CD4-positive, alpha-beta T cell treated with Interleukin-6 for 4 hours (primary cell): ENCODE measurements around the gene DACH1.
"Not testable (repeated sequence)": the region's sequence is repeated elsewhere in the genome, so short reads cannot be mapped to it uniquely, and the experiment has no call there.

Source experiments
- DNase-seq: peaks from one replicate; pipeline ENCODE4 v3.0.0-alpha.2; 2020; ENCODE audit warnings: mixed read lengths

DACH1 gene

DNA sequence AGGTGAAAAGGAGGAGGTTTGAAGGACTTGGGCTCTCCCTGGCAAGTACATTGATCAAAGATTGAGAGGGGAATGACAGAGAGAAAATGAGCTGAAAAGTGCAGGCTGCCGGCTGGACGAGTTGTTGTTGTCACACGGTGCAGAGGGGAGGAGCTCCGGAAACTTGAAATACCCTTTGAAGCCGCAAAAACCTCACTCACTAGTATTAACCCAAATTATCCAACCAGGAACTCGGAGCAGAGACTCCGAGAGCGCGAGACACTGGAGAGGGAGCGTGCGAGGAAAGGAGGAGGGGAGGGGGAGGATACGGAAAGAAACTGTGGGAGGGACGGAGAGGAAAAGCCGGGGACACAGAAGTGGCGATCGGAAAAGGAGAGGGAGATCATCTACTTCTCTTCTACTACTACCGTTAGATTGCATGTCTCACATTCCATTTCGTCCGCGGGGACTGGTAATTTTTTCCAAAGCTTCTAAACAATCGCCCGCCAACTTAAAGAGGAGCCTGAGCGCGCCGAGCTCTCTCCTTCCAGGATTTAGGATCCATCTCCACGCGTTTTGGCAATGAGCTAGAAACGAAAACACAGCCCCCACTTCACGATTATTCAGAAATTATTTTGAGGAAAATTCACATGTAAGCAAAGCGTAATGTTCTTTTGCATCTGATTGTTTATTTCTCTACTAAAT is at the start of gene DACH1:
TSS of gene DACH1 (minus strand) at position 74 of the 684 bp plus-strand sequence.
- peak; percentile 22 for DNase-seq

DNA sequence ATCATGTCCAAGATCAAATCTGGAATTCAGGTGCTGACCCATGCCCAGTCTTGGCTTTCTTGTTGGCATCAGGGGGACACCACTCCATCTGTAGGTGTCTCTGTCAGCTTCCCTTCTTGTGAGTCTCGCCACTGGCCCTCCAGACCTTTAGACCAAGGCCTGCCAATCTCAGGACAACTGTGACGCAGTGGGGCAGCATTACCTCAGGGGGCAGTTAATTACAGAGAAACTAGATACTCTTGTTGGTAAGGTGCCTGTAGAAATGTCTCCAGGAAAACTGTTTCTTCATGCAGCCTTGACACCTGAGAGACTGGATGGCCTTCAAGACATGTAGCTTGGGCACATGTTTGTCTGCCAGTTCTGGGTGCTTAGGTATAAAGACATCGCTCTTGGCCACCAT is 46.7 kb upstream of the DACH1 start:
- no peak for DNase-seq

DNA sequence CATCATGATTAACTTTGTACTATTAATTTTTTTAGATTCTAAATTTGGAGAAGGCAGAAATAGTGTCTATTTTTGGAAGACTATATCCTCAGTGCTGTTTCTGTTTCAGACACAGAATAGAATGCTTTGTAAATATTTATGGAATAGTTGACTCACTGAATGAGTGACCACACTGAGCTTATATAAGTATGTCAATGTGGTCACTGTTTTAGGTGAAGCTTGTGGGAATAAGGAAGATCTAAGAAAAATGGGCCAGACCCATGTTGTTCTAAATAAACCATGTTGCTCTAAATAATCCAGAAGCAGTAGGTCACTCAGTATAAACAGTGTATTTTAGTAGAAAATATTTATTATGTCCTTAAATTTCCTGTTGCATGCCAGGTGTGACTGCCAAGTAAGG is 45.5 kb upstream of the DACH1 start:
- DNase-seq = no peak

DNA sequence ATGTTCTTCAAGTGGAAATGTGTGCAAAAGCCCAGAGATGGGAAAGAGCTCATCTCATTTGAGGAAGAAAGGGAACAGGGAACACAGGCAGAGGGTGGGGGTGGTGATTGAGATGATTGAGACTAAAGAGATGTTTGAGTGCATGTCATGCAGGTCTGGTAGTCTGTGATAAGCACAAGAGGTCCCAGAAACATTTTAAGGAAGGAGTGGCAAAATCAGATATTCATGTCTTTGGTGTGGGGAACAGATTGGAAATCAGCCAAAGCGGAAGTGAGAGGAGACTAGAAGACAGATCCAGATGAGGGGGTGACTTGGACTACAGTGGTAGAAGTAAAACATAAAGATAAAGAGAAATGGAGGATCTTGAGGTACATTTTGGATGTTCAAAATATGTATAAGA is 39.4 kb upstream of the DACH1 start:
- DNase-seq = no peak

DNA sequence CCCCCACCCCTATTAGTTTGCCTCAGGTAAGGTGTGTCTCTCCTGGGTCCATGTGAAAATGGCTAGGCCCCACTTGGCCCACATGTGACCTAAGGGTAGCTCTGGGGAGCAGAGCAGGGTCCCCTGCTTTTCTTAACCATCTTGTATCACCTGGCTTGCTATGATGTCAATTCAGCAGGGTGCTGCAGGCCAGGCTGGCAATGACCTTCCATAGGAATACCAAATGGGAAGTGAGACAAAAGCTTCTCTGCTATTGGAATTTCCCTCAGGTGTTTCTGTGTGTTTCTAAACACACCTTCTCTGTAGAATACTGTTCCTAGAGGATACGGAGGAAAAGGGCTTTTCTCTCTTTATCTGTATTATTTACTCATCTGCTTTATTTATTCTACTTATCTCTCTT is 35.7 kb upstream of the DACH1 start:
- DNase-seq = no peak

DNA sequence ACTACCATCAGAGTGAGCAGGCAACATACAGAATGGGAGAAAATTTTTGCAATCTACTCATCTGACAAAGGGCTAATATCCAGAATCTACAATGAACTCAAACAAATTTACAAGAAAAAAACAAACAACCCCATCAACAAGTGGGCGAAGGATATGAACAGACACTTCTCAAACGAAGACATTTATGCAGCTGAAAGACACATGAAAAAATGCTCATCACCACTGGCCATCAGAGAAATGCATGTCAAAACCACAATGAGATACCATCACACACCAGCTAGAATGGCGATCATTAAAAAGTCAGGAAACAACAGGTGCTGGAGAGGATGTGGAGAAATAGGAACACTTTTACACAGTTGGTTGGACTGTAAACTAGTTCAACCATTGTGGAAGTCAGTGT is 26.5 kb upstream of the DACH1 start:
- not testable (repeated sequence) for DNase-seq

DNA sequence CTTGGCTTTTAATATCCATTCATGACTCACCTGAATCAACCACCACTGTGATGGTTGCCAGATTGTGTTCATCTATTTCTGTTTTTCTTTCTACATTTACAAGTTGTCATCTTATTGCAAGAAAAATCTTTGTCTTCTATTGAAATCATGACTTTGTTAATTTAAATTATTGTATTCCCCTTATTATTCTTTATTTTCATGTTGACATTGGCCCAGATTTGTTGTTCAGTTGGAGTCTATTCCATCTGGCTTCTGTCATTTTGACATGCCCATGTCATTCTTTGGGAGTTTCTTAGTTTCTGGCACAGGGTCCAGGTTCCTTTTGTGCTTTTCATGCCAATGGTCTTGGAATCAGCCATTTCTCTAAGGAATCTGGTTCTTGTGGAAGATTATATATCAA is 19.9 kb upstream of the DACH1 start:
- DNase-seq = no peak

DNA sequence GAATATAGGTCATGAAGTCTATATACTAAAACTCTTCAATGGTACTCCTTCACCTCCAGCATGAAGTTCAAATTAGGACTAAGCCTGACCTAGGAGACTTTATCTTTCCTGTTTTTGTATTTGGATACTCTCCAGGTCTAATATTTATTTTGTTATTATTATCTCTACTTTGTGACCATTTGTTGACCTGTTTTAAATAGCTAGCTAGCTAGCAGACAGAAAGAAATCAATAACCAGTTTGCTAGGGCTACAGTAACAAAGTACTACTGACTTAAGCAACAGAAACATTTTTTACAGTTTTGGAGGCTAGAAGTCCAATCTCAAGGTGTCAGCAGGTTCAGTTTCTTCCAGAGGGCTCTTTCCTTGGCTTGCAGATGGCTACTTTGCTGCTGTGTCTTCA is 15.1 kb upstream of the DACH1 start:
- no peak for DNase-seq

DNA sequence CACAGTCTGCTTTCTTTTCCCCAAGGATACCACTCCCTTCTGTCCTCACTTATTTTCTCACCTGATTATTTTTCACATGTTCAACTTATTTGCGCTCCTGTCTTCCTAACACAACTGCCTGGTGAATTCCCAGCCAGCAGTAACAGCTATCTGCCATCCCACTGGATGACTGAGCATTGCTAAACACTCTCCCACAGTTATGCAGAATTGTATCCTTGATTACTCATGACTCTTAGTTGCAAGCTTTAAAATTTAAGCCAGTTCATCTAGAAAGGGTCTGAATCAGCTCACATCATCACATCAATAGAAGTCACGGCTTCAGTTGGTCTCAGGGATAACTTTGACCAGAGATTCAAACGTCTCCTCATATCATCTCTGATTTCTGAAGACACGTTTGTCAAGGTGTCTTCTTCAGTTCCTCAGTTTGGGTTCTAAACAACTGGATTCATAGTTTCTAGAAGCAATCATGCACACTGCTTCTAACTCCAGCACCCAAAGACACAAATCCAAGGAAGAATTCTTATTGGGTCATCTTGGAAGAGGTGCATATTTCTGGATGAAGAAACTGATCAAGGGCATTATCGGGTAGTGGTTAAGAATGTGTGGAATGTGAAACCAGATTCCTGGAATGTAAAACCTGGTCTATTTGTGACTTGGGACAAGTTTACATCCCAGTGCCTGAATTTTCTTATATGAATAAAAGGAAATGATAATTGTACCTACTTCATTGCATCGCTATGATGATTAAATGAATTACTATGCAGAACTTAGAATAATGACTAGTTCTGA is 13.9 kb upstream of the DACH1 start:
- DNase-seq = no peak

DNA sequence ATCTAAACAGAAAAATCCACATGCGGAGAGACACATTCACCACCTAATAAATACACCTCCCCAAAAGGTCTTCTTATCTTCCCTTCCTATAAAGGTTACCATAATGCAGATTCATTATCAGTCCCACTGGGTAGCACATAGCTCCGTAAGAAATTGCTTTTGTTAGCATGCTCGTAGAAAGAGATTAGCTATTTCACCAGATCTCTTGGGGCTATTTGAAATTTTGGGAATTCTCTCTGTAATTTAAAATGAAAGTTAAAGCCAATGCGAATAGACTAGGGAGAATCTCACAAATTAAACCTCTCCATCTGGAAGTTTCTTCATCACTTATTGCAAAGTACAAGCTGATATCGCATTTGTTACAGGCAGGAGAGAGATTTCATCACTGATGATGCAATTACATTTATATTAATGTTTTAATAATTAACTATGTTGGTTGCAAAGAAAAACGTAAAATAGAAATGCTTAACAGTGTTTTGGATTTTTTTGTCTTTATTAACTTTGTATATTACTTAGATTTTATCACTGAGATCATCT is 12.9 kb upstream of the DACH1 start:
- DNase-seq = no peak

DNA sequence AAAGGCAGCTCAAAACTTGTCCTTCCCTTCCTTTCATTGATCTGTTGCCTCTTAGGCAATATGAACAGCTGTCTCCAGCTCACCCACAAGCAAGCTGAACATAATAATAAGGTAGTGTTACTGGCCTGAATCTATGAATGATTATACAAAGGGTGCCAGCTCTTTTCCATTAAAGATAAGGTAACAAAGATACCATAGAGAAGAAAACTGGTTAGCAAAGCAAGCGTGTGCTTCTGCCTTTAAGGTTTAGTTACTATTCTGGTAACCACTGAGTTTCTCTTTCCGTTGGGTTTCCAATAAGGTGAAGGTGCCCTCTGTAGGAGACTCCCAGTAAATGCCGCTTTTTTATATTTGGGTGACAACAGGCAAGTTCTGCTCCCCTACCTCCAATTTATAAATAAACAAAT is 12.1 kb upstream of the DACH1 start:
- peak; percentile 3 for DNase-seq

DNA sequence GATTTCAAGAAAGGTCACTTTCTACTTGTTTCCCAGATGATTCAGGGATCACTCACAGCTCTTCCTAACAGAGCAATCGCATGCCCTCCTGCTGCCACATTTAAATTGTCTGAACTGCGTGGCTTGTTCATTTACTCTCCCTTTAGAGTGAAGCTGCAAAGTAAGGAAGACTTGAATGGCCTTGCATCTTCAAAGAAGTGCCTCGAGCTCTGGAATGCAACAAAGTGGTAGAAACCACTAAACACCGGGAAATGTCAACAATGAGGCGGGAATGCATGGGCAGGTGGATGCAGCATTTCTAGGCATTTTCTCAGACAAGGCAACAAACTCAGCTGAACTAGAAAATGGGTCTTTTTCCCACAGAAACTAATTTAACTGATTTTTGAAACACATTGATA is 10.3 kb upstream of the DACH1 start:
- no peak for DNase-seq

DNA sequence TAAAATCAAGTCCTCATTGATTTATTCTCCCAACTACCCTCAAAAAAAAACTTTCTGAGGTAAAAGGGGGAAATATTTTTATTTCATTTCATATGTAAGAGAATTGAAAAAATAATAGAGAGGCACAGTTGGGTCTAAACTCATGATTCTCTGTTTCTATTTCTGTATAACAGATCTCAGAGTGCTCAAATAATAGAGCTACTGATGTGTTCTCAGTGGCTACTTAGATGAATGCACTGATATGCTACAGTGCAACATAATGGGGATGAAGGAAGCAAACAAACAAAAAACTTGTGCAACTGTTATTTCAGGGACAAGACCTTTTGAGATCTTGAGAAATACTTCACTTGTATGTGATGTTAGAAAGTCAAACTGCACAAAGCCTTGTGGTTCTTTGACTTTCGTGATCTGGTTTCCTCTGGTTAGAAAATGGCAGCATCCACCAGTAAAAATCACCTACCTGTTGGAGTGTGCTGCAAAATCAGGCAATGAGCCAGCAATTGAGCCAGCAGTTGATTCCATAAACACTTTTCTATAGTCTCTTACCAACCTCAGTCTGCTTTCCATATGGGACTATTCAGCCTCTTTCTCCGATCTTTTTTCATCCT is 9.7 kb upstream of the DACH1 start:
- no peak for DNase-seq

DNA sequence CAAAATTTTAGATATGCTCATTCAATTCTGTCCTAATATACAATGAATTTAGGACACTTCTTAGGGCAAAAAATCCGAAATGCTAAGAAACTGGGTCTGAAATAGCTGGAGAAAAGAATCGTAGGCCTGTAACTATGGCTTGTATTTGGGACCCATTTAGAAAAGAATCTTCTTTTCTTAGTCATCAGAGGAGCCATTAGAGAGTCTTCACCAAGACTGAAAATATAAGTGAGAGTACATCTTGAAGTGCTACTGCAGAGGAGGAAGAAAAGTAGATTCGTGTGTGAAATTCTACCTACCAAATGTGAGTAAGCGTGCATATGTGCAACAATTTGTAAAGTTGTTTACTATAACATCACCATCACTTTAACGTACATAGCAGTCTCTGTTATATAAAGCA is 8.8 kb upstream of the DACH1 start:
- no peak for DNase-seq

DNA sequence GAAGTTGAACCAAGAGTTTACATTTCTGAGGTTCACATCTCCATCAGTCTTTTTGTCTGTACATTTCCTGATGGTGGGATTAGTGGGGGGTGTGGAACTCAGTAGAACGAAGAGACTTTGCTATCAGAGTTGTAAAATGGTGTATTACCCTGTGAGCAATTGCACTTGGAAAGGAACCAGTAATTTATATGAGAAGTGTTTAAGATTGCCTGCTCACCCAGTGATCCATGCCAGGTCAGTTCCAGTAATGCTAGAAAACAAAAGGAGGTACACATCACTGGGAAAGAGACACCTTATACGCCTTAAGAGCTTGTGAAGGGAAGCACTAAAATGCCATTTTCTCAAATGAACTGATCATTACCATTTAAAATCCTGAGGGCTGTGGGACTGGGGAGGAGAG is 7.5 kb upstream of the DACH1 start:
- no peak for DNase-seq

DNA sequence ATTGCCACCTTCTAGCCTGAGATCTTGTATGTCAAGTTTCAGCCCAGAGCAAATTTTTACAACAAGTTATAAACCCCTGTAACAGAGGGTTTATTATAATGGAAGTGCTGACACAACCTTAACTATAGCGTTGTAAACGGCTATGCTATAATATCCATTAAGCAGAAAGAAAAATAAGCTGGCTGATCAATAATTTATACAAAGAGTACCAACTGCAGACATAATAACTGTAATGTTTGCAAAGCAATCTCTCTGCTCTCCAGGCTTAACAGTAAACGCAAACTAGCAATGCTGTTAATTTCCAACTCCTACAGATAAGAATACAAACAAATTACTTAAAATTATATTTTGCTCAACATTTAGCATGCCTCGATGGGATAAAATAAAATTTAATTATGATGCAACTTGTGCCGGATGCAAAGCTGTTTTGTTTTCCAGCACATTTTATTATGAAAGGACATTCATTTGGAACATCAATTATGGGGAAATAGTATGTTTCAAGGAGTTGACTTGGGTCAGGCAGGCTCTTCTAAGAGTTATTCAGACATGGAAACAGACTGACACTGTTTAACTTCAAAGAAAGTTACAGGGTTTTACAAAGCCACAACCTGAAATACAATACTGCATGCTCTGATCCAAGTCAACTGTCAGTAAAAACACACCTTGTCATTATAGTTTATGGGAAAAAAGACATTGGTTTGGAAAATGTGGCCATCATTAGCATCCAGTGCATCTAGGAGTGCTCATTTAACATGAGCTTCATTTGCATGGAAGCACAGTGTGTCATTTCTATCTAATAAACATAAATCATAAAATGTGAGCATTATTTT is 6.6 kb upstream of the DACH1 start:
- DNase-seq = no peak

DNA sequence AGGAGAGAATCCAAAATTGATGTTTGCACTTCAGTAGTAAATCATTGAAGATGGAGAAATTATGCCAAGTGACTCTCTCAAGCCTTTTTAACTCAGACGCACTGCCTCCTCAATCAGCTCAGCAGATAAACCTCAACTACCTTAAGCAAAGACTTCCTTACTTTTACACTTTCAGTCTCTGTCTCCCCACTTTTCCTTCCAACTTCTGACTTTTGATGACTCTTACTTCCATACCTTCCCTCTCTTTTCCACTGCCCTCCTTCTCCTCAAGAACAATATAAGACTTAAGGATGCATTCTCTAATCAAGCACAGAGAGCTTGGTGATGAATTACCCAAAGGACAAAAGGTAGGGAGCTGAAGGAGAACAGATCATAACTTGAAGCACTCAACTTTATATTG is 4.8 kb upstream of the DACH1 start:
- no peak for DNase-seq

DNA sequence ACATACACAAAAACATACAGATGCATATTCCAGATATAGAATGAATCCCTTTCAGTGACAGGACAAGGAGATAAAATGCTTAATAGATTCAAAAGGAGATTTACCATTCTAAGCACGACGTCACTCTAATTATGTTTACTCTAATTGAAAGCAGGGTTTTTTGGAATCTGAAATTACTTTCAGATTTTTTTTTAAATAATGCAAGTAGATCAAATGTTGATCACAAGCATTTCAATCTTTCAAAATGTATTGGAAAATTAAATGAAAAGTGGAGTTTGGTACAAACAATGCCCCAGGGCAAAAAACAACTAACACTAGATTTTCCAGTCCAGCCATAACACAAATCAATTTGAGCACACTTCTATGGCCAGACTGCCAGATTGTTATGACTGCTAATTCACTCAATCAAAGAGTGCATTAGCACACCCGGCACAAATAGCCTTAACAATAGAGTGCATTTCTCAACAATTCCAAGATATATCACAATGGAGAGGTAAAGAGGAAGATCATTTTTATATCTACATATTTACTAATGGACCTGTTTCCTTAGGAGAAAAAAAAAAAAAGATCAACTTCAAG is 4.3 kb upstream of the DACH1 start:
- no peak for DNase-seq

DNA sequence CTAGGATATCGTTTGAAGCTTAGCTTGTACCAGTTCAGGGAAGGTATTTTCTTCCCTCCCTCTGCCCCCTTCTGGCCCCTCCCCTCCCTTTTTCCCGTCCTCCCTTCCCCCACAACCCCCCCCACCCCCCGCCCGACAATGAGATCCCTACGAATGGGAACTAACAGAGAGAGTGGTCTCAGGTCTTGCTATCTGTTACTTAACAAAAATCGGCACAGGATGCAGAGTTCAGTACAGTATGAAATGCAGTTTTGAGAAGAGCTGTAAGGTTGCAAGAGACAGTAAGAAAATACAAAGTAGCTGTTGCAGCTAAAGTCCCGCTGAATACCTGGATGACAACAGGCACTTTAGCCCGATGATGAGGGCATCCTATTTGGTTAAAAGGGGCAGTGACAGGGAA is 3.1 kb upstream of the DACH1 start:
- DNase-seq = no peak

DNA sequence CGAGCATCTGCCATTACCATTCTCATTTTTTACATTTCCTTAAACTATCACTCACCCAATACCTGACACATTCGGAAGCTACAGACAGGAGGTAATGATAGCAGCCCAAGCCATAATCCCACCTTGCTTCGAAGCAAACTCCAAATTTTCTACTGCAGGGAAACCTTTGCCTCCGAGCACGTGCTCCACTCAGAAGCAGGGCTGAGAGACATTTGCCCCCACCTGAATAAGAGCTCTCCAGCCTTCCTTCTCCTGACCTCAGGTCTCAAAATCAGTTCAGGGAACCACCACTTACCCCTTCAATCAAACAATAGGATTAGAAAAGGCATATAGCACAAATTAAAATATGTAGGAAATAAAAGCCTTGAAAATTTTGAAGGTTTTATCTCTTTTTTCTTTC is 2.3 kb upstream of the DACH1 start:
- no peak for DNase-seq

DNA sequence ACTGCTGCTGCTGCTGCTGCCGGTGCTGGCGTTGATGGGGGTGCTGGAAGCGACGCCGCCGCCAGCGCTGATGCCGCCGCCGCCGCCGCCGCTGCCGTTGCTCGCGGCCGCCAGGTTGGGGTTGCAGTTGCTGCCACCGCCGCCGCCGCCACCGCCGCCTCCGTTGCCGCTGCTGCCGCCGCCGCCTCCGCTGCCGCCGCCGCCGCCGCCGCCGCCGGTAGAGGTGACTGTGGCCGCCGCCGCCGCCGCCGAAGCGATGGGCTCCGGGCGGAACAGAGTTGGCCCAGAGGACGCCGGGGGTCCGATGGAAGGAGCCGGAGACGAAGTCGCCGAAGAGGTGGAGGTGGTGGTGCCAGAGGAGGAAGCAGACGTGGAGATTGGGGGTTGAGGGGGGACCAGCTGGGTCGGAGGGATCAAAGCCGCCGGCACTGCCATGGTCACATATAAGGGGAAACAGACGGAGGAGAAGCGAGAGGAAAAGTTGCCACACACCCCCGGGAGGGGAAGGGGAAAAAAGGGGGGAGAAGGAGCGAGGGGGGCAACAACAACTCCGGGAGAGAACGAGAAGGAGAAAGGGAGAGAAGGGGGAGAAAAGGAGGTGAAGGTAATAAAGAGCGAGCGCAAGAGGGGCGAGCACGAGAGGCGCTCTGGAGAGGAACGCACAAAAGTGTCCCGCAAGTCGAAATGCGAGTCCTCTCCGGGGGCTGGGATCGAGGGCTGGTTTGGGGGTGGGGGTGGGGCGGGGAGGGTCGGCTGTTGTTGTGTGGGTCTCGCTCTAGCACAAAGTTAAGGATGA is 471 bp downstream of the DACH1 start:
- peak; percentile 23 for DNase-seq

DNA sequence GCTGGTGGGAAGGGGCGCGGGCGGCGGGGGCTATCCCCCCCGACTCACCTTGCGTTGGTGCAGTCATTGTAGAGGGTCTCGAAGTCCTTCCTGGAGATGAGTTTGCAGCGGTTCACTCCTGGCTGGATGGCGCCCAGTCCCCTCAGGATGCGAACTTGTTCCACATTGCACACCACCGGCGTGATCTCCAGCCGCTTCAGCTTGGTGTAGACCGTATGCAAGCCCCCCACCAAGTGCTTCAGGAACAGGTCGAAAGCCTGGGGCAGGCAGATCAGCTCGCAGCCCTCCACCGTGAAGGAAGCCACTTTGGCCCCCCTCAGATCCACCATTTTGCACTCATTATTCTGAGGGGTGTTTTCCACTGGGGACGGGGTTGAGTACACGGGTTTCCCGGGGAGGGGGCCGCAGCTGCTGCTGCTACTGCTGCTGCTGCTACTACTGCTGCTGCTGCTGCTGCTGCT is 1.1 kb downstream of the DACH1 start:
- no peak for DNase-seq
